ENCODE results near the gene PNMT. TPM values are rescaled to one million over a fixed set of nuclear protein-coding genes. Genes with fewer than 3 reads are reported as not detected.

PNMT gene
- total and polyA plus RNA-seq, 7 donors = 5.9 to 15.3 (median 8.6) TPM

- Histone ChIP-seq H3K4me1 (peaks cover 6% of the 10 kb centered on the region), H3K4me3 (no peak overlapping the region), H3K9me3 (no peaks in the 10 kb centered on the region), H3K36me3 (ENCODE audit: insufficient read depth in 1 of 2, low read depth in 1 of 2) (peaks cover 0 to 8% of the 10 kb centered on the region in 2 donors), H3K27me3 (ENCODE audit: insufficient read depth in 3 of 3, low read length in 2 of 3) (no peaks in the 10 kb centered on the region), H3K27ac (no peak overlapping the region)
- intact Hi-C loops (cut with DNase I) = no loop called here
- TF ChIP-seq CTCF (IDR thresholded peaks at IDR 0.05) = peak; percentile 66
- DNase-seq (peak; percentile 73 to 84), ATAC-seq (peak; percentile 57 to 83 (median 76))
- 66 to 76% (median 66%) methylated on average over 13 to 14 of the region's 14 CpGs for WGBS, 3 donors
These were observed 14.5 kb upstream of the PNMT start for GRCh38 chr17:39653662-39654331.

GRCh38 chr17:39655105-39655504 is 13.1 kb upstream of the PNMT start:
- intact Hi-C loops (cut with DNase I) = no loop called here
- ATAC-seq (no peak), DNase-seq (no peak)
- no peaks in the 10 kb centered on the region for H3K9me3 ChIP-seq
- WGBS, 3 donors = 86 to 87% (median 86%) methylated on average over 2 of the region's 2 CpGs
- no peak for TF ChIP-seq CTCF (IDR thresholded peaks at IDR 0.05)
- H3K27me3 ChIP-seq (ENCODE audit: insufficient read depth in 3 of 3, low read length in 2 of 3) = no peaks in the 10 kb centered on the region
- peaks cover 13% of the 10 kb centered on the region for H3K4me1 ChIP-seq
- peaks cover 0 to 8% of the 10 kb centered on the region in 2 donors for H3K36me3 ChIP-seq (ENCODE audit: insufficient read depth in 1 of 2, low read depth in 1 of 2)
- no peak overlapping the region for H3K4me3 ChIP-seq
- H3K27ac ChIP-seq = no peak overlapping the region

- no peak for ATAC-seq
- Histone ChIP-seq H3K9me3 (no peaks in the 10 kb centered on the region), H3K4me1 (peaks cover 44% of the 10 kb centered on the region), H3K36me3 (ENCODE audit: insufficient read depth in 1 of 2, low read depth in 1 of 2) (peaks cover 0 to 8% of the 10 kb centered on the region in 2 donors), H3K27me3 (ENCODE audit: insufficient read depth in 3 of 3, low read length in 2 of 3) (no peaks in the 10 kb centered on the region), H3K4me3 (no peak overlapping the region), H3K27ac (no peak overlapping the region)
- no peak for TF ChIP-seq CTCF (IDR thresholded peaks at IDR 0.05)
- DNase-seq = no peak
- WGBS, 3 donors = 81 to 90% (median 86%) methylated on average over 11 of the region's 11 CpGs
- intact Hi-C loops (cut with DNase I) = loop anchor here in 1 of 2 donors (2.0 kb wide), 1 partner anchor 20 kb away; no protein-coding TSS in a partner anchor
These were observed 9.9 kb upstream of the PNMT start for GRCh38 chr17:39658346-39658745.

GRCh38 chr17:39658760-39659159 is 9.5 kb upstream of the PNMT start:
- TF ChIP-seq CTCF (IDR thresholded peaks at IDR 0.05) = no peak
- Histone ChIP-seq H3K4me1 (peaks cover 46% of the 10 kb centered on the region), H3K9me3 (no peaks in the 10 kb centered on the region), H3K27ac (peak overlapping the region; percentile 96), H3K36me3 (ENCODE audit: insufficient read depth in 1 of 2, low read depth in 1 of 2) (peaks cover 0 to 8% of the 10 kb centered on the region in 2 donors), H3K27me3 (ENCODE audit: insufficient read depth in 3 of 3, low read length in 2 of 3) (no peaks in the 10 kb centered on the region), H3K4me3 (no peak overlapping the region)
- DNase-seq = no peak
- 78 to 88% (median 79%) methylated on average over 3 of the region's 3 CpGs for WGBS, 3 donors
- ATAC-seq = no peak
- intact Hi-C loops (cut with DNase I) = loop anchor here in 1 of 2 donors (2.0 kb wide), 1 partner anchor 20 kb away; no protein-coding TSS in a partner anchor
